Measurements from ENCODE around the gene FAM180A.
"Not testable (repeated sequence)": the region's sequence is repeated elsewhere in the genome, so short reads cannot be mapped to it uniquely, and the experiment has no call there.

FAM180A gene

DNA sequence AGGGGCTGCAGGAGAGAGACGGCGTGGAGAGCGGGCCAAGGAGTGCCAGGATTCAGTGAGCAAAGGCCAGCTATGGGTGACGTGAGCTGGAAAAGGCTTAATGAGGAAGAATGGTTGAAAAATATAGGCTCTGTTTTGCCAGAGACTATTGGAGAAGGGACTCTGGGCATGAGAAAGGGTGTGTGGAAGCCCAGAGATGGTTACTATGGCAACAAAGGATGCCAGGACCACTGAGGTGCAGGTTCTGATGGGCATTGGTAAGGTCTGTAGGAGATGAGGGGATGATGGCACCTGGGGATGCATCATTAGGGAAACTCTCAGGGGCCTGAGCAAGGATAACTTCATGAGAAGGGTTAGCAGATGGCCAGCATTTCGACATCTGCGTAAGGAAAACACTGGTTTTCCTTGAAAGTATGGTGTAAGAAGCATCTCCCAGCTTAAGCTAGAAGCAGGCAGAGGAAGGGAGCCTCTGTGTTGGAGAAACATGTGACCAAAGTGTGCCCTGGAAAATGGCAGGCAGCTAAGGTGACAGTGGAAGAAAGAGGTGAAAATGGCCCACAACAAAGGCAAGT is 21.6 kb upstream of the FAM180A start:
- no peak for DNase-seq

DNA sequence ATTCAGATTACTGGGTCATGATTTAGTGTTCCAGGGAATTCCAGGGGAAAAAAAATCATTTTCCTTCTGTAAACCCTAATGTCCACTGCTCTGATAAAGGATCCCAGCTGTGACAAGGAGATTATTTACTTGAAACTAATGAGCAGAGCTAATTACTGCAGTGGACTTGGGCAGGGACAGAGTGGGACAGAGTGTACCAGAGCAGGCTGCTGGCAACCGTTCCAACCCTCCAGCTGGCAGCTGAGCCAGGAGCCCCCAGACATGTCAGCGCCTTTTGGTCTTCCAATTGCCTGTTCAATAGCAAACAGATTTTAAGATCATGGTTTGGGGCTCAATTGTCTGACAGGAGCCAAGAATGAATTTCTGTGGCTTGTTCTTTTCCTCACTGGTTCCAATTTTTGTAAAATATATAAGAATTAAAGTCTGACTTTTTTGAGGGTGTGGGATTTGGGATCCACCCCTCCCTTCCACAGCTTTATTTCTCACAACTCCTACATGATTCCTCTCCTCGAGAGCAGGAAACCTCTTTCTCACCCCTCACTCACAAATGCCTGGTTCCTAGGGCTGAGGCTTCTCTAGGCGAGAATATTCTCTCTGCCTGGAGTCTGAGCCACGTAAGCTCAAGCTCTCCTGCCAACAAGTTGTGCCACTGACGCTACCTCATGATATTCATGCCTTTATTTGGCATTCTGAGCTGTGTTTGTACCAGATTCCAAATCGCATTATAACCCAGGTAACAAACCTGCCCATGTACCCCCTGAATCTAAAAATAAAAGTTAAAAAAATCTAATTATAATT is 20.6 kb upstream of the FAM180A start:
- DNase-seq: no peak

DNA sequence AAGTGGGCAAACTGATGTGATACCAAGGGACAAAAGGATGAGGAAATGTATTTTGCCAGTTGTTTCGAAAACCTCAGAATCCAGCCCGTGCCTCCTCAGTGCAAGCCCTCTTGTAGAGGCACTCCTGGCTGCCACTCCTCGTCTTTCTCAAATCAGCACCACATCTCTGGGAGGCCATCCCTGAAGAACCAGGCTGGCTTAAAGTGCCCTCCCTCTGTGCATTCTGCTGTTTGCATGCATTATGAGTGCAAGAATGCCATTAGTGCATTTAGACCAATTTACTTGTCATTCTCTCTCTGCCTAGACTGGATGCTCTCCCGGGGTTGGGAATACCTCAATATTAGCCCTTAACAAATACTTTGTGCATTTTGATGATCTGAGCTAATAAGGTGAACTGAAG is 19.9 kb upstream of the FAM180A start:
- DNase-seq: no peak

GRCh38 chr7:135768064-135768463 is 19.5 kb upstream of the FAM180A start:
- no peak for DNase-seq

DNA sequence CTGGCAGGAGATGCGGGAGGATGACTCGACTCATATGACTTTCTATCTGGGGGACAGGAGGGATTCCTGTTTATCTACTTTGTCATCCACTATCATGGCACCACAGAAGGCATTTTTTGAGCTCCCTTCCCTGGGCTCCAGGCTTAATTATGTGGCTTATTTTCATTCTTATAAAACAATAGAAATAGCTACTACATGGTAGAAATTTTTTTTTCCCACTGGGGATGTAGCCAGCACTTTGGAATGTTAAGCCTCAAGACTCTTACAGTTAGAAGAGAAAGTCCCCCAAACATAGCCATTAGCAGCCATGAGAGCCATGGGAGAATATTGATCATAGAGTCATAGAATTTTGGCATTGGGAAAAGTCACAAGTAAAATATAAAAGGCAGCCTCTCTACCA is 14.6 kb upstream of the FAM180A start:
- DNase-seq: no peak

- DNase-seq: no peak
These were observed 13.3 kb upstream of the FAM180A start for GRCh38 chr7:135761751-135762488.

- DNase-seq: no peak
These were observed 10.9 kb upstream of the FAM180A start for GRCh38 chr7:135759532-135759931.

DNA sequence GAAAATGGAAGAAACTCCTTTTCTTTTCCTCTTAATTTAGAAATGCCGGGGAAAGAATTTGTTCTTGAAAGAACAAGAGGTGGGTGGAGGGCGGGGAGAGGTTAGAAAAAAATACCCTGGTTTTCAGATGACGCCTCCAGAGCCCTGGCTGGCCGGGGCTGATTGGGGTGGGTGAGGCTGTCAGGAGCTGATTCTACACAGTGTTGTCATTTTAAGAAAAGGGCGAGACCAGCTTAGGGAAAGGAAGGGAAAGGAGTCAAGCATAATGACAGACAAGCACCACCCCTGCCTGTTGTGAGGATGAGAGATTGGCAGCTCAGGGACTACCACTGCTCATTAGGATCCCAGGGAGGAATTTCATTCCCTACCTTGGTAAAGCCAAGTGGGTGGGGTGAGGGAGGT is 9.9 kb upstream of the FAM180A start:
- no peak for DNase-seq

DNA sequence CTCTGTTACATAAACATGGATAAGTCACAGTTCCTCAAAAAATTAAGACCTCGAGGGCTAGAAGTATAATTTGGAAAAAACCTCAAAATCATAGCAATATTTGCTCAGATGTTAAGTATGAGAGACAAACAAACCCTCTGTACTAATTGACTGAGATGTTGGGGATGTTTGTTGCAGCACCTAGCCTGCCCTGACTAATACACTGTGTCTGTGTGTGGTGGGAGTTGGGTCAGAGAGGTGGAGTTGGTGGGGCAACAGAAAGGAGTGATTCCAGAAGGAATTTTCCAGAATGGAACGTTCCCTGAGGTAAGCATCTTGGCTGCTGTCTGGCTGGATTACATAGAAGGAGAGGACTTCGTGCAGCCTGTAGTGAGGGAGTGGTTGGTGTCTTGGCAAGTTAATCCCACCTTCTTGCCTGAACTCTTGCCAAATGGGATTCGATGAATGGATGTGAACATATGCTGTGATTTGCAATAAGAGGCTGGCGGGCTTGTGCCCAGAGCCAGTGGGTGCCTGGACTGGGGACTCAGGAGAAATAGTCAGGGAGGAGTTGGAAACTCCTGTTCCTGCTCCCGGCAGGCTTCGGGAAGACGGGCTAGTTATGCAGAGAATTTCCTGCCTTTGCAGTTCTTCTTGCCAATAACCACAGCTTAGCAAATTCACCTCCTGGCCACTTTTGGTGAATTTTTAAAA is 9.3 kb upstream of the FAM180A start:
- DNase-seq: no peak

DNA sequence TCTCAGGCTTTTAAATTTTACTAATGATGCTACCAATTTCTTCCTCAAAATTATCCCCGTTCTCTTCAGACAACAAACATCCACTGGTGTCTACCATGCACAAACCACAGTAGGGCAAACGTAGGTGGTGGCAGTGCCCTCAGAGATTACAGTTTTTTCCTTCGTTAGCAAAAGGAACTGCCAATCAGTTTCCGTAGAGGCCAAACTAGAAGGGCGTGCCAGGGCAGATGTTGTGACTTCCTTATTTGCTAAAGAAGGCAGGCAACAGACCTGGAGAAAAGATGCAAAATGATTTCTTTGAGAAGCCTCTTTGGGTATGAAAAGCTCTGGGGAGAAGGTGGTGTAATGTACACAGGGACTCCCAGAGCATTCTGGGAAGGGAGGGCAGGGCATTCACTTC is 7.6 kb upstream of the FAM180A start:
- no peak for DNase-seq

- no peak for DNase-seq
These were observed 6.7 kb upstream of the FAM180A start for GRCh38 chr7:135755351-135755753.

GRCh38 chr7:135753616-135754413 is 5.2 kb upstream of the FAM180A start:
- DNase-seq: no peak

DNA sequence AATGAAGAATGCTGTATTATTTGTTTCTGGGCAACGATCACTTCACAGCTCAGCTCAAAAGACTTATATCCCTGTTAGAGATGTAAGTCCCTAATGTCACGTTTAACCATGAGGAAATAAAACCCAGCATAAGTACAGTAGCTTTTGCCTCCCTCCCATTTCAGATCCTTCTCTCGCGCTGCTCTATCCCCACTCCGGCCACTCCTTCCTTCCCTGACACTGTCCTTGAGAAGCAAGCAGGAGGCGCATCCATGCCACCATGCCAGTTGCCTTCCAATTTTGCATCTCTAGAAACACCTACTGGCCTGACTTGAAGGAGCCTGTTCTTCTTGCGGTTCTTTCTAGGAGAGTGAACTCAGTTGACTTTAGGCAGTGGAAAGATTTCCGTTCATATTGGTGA is 1.2 kb downstream of the FAM180A start:
- DNase-seq: no peak

DNA sequence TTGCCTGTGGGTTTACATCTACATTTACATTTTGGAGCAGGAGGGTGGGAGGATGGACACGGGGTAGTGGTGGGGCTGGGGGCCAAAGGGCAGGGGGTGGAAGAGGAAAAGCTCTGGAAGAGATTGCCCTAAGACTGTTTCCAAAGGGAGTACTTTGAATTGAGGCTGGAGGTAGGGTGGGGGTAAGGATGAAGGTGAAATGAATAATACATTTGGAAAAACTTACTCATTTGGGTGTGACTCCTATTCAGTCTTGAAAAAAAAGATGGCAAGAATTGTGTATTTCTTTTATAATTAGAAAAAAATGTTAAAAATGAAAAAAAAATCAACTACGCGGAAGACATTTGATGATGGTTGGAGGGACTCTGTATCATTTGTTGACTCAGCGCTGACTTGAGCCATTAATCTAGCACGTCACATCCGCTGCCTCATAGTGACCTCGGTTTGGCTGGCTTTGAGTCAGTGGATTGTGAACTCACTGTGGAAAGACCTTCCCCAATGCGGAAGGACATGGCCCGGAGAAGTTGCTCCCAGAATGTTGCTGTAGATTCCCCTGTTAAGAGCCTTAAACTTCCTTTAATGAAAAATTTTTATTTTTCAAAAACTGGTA is 2.8 kb downstream of the FAM180A start:
- no peak for DNase-seq

DNA sequence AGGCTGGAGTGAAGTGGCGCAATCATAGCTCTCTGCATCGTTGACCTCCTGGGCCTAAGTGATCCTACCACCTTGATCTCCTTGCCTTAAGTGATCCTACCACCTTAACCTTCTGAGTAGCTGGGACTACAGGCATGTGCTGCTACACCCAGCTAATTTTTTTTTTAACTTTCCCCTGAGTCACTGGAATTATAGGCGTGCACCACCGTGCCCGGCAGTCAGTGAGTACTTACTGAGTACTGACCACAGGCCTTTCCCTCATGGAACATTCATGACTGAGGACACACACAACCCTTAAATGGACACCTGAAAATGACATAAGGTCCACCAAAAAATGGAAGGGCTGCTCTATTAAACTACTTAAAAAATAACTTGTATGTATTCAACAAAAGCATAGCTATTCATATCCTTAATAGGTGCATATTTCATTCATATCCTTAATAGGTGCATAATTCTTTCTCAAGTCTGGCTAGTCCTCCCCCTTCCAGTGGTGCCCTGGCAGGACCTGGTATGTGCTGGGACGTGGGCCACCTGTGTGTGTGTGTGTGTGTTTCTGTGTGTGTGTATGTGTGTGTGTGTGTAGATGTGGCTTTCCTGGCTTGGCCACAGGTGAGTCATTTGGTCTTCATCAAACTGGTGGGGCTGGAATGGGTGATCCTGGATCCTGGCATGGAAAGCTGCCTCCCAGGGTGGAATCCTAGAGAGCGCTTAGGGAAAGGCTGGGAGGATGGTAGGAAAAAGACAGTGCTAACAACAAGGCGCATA is 3.5 kb downstream of the FAM180A start:
- no peak for DNase-seq

DNA sequence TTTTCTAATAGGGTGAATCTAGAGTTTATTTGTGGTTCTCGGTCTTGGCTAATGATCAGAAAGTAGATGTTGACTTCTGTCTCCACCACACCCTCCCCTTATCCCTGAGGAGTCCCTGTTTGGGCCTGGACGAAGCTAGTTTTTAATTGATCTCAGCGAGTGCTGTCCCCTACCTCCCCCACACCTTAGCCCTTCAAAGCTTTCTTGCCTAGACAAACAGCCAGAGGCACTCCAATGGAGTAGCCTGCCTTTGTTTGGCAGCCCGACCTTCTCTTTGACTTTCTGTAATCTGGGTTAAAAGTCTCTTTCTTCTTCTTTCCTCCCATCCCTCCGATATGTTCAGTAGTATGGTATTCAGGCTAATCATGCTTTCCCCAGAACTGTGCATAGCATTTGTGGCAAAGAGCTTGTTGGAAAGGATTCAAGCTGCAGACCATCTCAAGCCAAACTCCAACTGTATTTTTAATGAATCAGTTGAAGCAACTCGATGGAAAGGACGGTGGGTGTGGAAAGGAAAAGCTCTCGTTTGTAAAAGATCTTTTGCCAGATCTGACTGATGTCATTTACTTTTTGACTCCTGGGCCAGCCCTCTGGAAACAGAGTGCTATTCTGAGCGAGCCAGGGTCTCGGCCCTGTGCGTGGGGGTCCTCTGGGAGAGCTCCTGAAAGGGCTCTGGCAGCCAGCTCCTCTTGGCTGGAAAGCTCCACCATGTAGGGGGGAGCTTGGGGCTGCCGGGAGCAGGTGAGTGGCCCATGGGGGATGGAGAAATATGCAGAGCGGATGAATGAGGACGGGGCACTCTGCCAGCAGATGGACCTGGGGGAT is 4.5 kb downstream of the FAM180A start:
- DNase-seq: no peak

DNA sequence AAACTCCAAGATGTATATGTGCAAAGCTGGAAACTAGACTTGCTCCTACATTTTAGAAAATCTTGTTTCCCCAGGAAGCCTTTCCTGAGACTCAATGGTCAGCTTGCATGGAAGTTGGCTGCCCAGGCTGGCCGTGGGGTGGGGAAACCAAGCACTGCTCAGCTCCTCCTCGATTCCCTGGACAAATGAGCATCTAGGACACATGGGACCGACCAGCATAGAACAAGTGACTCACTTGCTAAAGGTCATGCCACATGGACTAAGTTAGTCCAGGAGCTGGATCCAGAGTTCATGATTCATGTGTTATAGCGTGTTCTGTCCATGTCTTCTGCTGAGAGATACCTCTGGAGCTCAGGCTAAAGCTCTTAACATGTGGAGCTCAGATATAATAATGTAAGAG is 6.2 kb downstream of the FAM180A start:
- no peak for DNase-seq

- DNase-seq: no peak
These were observed 6.7 kb downstream of the FAM180A start for GRCh38 chr7:135741905-135742304.

DNA sequence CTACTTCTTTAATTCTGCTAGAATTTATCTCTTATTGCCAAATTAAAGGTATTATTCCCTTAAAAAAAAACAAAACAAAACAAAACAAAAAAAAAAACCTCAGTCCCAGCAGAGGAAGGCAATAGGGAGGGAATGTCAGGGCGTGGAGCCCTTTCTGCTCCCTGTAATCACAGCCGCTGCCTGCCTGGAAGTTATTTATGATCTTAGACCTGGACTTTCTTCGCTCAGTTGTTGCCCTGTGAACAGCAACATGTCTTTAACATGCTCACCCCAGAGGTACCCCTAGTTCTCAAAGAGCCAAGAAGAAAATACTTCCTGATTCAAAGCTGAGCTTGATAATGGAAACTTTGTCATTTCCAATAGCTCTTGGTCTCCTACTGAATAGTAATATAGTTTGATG is 7.7 kb downstream of the FAM180A start:
- DNase-seq: no peak

GRCh38 chr7:135737306-135737647 is 11.3 kb downstream of the FAM180A start:
- DNase-seq: not testable (repeated sequence)

Measured in NCI-H1930 (cell line).